Measurements from ENCODE around the gene ZNF101.

ZNF101 gene

DNA sequence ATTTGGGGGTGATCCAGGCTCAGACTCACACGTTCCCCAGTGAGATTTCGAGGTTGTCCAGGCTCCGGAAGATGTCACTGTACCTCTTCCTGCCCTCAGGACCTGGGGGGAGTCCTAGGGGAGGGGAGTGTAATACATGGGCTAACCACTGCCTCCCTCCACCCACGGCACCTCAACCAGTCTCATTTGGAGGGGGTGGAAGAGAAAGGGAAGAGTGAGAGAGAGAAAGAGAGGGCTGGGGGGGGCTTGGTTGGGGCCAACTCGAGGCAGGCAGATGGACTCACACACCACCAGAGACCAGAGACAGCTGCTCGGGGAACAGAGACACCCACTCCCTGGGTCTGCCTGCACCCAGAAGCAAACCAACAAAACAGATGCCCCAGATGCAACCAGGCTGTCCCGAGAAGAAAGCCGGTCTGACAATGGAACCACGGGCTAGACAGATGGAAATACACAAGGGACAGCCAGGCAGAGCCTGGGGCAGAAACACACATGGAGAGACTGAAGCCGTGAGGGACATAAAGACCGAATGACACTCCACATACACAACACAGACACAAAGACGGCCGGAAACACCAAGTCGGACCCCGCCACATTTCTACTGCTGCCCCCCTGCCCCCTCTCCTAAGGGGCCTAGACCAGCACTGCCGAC, 26.0 kb upstream of the ZNF101 start:
- peak; percentile 3 for DNase-seq (ENCODE audit: low spot score)

DNA sequence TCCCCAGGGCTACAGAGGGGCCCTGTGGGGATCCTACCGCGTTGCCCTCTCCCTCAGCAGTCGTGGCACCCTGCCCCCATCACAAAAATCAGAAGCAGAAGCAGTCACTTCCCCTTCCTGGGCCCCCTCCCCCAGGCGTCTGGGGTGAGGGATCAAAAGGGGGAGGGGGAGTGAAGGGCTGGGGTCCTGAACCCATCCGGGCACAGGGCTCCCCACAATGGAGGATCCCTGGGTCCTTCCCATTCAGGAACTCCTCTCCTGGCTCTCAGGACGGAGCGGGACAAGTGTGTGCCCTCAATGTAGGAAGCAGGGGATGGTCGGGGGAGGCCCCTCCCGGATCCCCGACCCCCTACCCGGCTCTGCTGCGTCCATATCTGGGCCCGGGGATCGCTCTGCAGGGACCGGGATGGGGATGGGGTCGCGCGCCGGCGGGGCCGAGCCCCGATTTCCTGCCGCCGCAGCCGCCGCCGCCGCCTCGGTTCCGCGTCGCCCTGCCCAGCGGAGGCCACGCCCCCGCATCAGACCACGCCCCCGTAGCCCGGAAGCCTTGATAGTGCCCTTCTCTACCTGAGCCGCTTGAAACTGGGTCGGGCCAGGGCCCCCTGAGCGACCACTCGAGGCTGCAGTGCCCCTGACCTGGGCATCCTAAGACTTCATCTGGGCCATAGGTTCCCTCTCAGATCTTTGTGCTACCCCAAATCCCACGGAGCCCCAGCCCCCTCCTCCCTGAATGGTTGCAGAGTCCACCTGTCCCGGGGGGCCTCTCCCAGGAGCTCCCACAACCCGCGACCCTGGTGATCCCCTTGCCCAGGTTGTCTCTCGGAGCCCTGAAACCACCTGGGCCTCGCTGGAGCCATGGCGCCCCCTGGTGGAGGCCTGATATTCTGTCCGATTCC, 25.2 kb upstream of the ZNF101 start, which contains the start of gene GMIP:
TSS of gene GMIP (minus strand) at position 500 of the 896 bp plus-strand sequence. CDS start at position 372, 128 bp downstream.
- peak; percentile 96 for DNase-seq (ENCODE audit: low spot score)

- DNase-seq (ENCODE audit: low spot score): no peak
Measured at GRCh38 chr19:19644054-19644388, 24.6 kb upstream of the ZNF101 start.

- no peak for DNase-seq (ENCODE audit: low spot score)
Measured at GRCh38 chr19:19645233-19645870, 23.3 kb upstream of the ZNF101 start.

GRCh38 chr19:19647037-19647835, 21.4 kb upstream of the ZNF101 start:
- DNase-seq (ENCODE audit: low spot score): no peak

DNA sequence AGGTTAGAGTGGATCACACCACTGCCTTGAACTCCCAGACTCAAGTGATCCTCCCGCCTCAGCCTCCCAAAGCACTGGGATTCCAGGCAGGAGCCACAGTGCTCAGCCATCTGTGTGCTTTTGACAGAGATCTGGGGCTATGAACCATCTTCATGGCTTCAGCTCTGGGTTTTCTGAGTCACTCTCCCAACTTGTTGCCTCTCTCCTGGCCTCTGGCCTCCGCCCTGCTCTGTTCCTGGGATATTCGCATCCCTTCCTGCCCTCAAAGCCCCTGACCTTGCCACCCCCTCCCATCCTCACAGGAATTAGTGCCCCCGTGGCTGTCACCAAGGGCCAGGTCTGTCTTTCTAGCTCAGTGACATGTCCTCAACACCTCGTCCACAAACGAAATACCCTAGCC, 19.5 kb upstream of the ZNF101 start:
- no peak for DNase-seq (ENCODE audit: low spot score)

DNA sequence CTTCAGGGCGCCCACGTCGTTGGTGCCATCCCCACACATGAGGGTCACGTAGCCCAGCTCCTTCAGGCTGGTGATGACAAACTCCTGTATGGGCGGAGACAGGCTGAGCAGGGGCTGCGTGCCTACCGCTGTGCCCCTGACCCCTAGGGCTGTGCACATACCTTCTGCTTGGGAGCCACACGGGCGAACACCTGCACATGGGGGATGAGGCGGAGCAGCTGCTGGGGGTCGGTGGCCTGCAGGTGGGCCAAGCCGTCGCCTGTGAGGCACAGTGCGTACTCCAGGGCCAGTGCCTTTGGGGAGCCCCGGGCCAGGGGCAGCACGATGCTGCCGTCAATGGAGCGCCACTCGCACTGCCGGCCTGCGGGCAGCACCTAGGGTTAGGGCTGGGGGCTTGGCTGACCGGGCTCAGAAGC, 19.1 kb upstream of the ZNF101 start:
- peak; percentile 9 for DNase-seq (ENCODE audit: low spot score)

DNA sequence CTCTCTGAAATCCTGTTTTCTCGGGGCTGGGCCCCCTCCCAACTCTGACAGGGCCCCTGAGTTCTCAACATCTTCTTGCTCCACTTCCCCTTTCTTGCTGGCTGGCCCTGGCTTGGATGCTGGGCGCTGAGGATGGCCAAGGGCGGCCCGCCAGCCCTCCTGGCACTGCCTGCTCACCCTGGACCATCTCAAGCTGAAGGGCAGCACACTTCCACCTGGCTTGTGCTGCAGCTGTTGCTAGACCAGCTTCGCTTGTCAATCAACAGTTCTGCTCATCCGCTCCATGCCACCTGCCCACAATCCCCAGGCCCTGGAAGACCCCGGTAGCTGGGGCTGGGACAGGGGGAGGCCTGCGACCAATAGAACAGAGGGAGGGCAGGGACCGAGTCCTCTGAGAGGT, 18.3 kb upstream of the ZNF101 start:
- DNase-seq (ENCODE audit: low spot score): peak; percentile 5

GRCh38 chr19:19651076-19651475, 17.6 kb upstream of the ZNF101 start:
- peak; percentile 7 for DNase-seq (ENCODE audit: low spot score)

GRCh38 chr19:19652482-19653295, 15.9 kb upstream of the ZNF101 start:
- DNase-seq (ENCODE audit: low spot score): peak; percentile 8

GRCh38 chr19:19653597-19654147, 15.0 kb upstream of the ZNF101 start:
- no peak for DNase-seq (ENCODE audit: low spot score)

- DNase-seq (ENCODE audit: low spot score): no peak
Measured at GRCh38 chr19:19654441-19654840, 14.2 kb upstream of the ZNF101 start.

GRCh38 chr19:19655051-19655594, 13.5 kb upstream of the ZNF101 start:
- DNase-seq (ENCODE audit: low spot score): no peak

DNA sequence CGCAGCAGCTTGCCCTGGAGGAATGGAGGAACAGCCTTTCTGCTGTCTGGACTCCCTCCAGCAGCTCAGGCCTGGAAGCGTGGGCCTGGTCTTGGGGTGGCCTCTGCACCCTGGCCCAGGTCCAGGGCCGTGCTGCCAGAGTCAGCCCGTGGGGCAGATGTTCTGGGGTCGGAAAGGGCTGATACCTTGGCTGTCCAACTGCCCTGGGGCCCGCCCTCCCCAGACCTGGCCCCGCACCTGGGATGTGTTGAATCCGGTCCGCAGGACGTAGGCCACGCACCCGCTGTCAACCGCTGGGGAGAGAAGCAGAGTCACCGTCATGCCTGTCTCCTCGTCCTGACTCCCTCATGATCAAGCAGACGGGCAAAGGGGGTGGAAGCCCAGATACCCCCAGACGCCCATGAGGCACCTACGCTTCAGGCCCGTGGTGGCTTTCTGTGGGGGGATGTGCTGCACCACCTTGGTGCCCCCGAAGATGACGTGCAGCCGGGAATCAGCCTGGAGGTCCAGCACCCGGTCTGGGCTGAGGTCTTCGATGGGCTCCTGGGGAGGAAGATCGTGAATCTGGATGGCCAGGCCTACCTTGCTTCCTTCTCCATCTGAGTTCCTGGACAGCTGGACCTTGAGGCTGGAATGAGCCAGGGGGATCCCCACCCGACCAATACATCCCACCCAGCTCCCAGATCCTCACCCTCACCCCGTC, 12.8 kb upstream of the ZNF101 start:
- DNase-seq (ENCODE audit: low spot score): no peak

GRCh38 chr19:19656451-19657396, 11.9 kb upstream of the ZNF101 start:
- DNase-seq (ENCODE audit: low spot score): no peak

- DNase-seq (ENCODE audit: low spot score): no peak
Measured at GRCh38 chr19:19657397-19657783, 11.2 kb upstream of the ZNF101 start.

DNA sequence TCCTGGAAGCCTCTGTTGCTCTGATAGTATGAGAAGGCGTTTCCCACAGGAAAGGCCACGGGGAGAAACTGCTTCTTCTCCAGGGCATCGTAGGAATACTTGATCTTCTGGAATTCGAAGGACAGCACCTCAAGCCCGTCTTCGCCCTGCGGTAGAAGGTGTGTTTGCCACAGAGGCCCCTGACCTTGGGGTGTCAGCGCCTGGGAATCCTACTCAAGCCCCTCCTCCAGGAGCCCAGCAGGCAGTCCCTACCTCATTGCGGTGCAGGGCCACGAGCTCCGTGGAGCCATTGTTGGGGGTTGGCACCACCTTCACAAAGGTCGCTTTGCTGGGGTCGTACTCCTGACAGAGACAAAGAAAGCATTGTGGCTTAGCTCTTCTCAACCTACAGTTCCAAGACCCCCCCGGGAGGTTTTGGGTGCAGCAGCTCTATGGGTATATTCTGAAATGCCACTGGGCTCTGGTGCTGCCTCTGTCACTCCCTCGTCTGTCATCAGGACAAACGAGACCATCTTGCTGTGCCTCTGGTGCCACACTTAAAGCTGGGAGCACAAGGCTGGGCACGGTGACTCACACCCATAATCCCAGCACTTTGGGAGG, 8.9 kb upstream of the ZNF101 start:
- no peak for DNase-seq (ENCODE audit: low spot score)

GRCh38 chr19:19661141-19661674, 7.4 kb upstream of the ZNF101 start:
- DNase-seq (ENCODE audit: low spot score): no peak

Data from iPS-NIHi11 (cell line).